Activated T-helper 1 cell treated with anti-CD3 and anti-CD28 coated beads, Interleukin-12 subunit alpha, Interleukin-12 subunit beta, Interleukin-2, Interleukin-4 antibody, amounts not matched to agents 30 ng/mL and 10 ng/mL and 1 ng/mL, durations not matched to agents 14 hours and 24 hours and 36 hours (primary cell): ENCODE data around the gene MYO3B. TPM values are rescaled to one million over a fixed set of nuclear protein-coding genes. Genes with fewer than 3 reads are reported as not detected.
"Not testable (repeated sequence)": the region's sequence is repeated elsewhere in the genome, so short reads cannot be mapped to it uniquely, and the experiment has no call there.

Experiments used
- DNase-seq: peaks from one replicate; pipeline ENCODE4 v3.0.0; 2021; ENCODE audit warnings: low spot score
- H3K27ac Mint-ChIP-seq: one replicate; pipeline ENCODE4 v1.8.0; 2021; ENCODE audit warnings: mild to moderate bottlenecking, mixed read lengths
- H3K27me3 Mint-ChIP-seq: one replicate; pipeline ENCODE4 v1.8.0; 2022; ENCODE audit warnings: mild to moderate bottlenecking, moderate library complexity, mixed read lengths; ENCODE audit not compliant: insufficient read depth
- H3K36me3 Mint-ChIP-seq: one replicate; pipeline ENCODE4 v1.8.0; 2021; ENCODE audit warnings: low read depth, mixed read lengths
- H3K4me1 Mint-ChIP-seq: one replicate; pipeline ENCODE4 v1.8.0; 2021; ENCODE audit warnings: low read depth, mixed read lengths
- H3K4me3 Mint-ChIP-seq: one replicate; pipeline ENCODE4 v1.8.0; 2021; ENCODE audit warnings: mild to moderate bottlenecking, moderate library complexity, mixed read lengths
- H3K9me3 Mint-ChIP-seq: one replicate; pipeline ENCODE4 v1.8.0; 2021; ENCODE audit warnings: mixed read lengths
- intact Hi-C: fragments of 100-400 bp; cut with micrococcal nuclease; formaldehyde crosslinking; loops from one replicate; pipeline ENCODE4 v1.15.1; 2024
- total RNA-seq: library from RNA; stranded (reverse); gene quantifications from 2 replicates; pipeline ENCODE4 v1.2.3, GENCODE V29; 2022

Gene MYO3B
- total RNA-seq, 1 donor from 2014 or later = 0.57 TPM

GRCh38 chr2:170206805-170207407 is 29.0 kb downstream of the MYO3B start:
- H3K4me3 Mint-ChIP-seq = no peak overlapping the region
- no peaks in the 10 kb centered on the region for H3K36me3 Mint-ChIP-seq
- H3K27ac Mint-ChIP-seq = no peak overlapping the region
- no peaks in the 10 kb centered on the region for H3K4me1 Mint-ChIP-seq
- DNase-seq = no peak
- peaks cover 8% of the 10 kb centered on the region for H3K27me3 Mint-ChIP-seq
- H3K9me3 Mint-ChIP-seq = no peaks in the 10 kb centered on the region
- intact Hi-C loops = no loop called here

GRCh38 chr2:170207901-170208300 is 30.0 kb downstream of the MYO3B start:
- Mint-ChIP-seq H3K4me1 (no peaks in the 10 kb centered on the region), H3K27me3 (peaks cover 8% of the 10 kb centered on the region), H3K4me3 (no peak overlapping the region), H3K9me3 (no peaks in the 10 kb centered on the region), H3K27ac (no peak overlapping the region), H3K36me3 (no peaks in the 10 kb centered on the region)
- DNase-seq = no peak
- intact Hi-C loops = no loop called here

- Mint-ChIP-seq H3K36me3 (no peaks in the 10 kb centered on the region), H3K4me3 (no peak overlapping the region), H3K4me1 (no peaks in the 10 kb centered on the region), H3K27me3 (peaks cover 8% of the 10 kb centered on the region), H3K27ac (no peak overlapping the region), H3K9me3 (no peaks in the 10 kb centered on the region)
- intact Hi-C loops = no loop called here
- no peak for DNase-seq
Measured at GRCh38 chr2:170208967-170209366, 31.0 kb downstream of the MYO3B start.

- no peaks in the 10 kb centered on the region for H3K9me3 Mint-ChIP-seq
- no peak overlapping the region for H3K4me3 Mint-ChIP-seq
- H3K36me3 Mint-ChIP-seq = no peaks in the 10 kb centered on the region
- H3K27ac Mint-ChIP-seq = no peak overlapping the region
- H3K4me1 Mint-ChIP-seq = no peaks in the 10 kb centered on the region
- no peak for DNase-seq
- peaks cover 6% of the 10 kb centered on the region for H3K27me3 Mint-ChIP-seq
- intact Hi-C loops = no loop called here
Measured at GRCh38 chr2:170212625-170213280, 34.8 kb downstream of the MYO3B start.

- H3K27ac Mint-ChIP-seq, H3K36me3 Mint-ChIP-seq, H3K27me3 Mint-ChIP-seq, DNase-seq, H3K9me3 Mint-ChIP-seq, intact Hi-C loops, H3K4me1 Mint-ChIP-seq, H3K4me3 Mint-ChIP-seq: not testable (repeated sequence)
Measured at GRCh38 chr2:170213281-170213625, 35.3 kb downstream of the MYO3B start.

- no peak overlapping the region for H3K4me3 Mint-ChIP-seq
- intact Hi-C loops = no loop called here
- no peaks in the 10 kb centered on the region for H3K9me3 Mint-ChIP-seq
- no peaks in the 10 kb centered on the region for H3K36me3 Mint-ChIP-seq
- no peaks in the 10 kb centered on the region for H3K4me1 Mint-ChIP-seq
- peaks cover 6% of the 10 kb centered on the region for H3K27me3 Mint-ChIP-seq
- H3K27ac Mint-ChIP-seq = no peak overlapping the region
- DNase-seq = no peak
Measured at GRCh38 chr2:170213651-170214050, 35.7 kb downstream of the MYO3B start.

- Mint-ChIP-seq H3K4me1 (no peaks in the 10 kb centered on the region), H3K27ac (no peak overlapping the region), H3K9me3 (no peaks in the 10 kb centered on the region), H3K36me3 (no peaks in the 10 kb centered on the region), H3K4me3 (no peak overlapping the region), H3K27me3 (peaks cover 6% of the 10 kb centered on the region)
- intact Hi-C loops = no loop called here
- DNase-seq = no peak
Measured at GRCh38 chr2:170214309-170214948, 36.5 kb downstream of the MYO3B start.

GRCh38 chr2:170215021-170215420 is 37.1 kb downstream of the MYO3B start:
- DNase-seq = no peak
- intact Hi-C loops = no loop called here
- H3K4me3 Mint-ChIP-seq = no peak overlapping the region
- H3K27me3 Mint-ChIP-seq = peaks cover 7% of the 10 kb centered on the region
- no peak overlapping the region for H3K27ac Mint-ChIP-seq
- H3K36me3 Mint-ChIP-seq = no peaks in the 10 kb centered on the region
- no peaks in the 10 kb centered on the region for H3K9me3 Mint-ChIP-seq
- H3K4me1 Mint-ChIP-seq = no peaks in the 10 kb centered on the region

- Mint-ChIP-seq H3K27me3 (peaks cover 6% of the 10 kb centered on the region), H3K4me3 (no peak overlapping the region), H3K27ac (no peak overlapping the region), H3K36me3 (no peaks in the 10 kb centered on the region), H3K9me3 (no peaks in the 10 kb centered on the region), H3K4me1 (no peaks in the 10 kb centered on the region)
- intact Hi-C loops = no loop called here
- no peak for DNase-seq
Measured at GRCh38 chr2:170216428-170216827, 38.5 kb downstream of the MYO3B start.

- Mint-ChIP-seq H3K27ac (no peak overlapping the region), H3K36me3 (no peaks in the 10 kb centered on the region), H3K4me3 (no peak overlapping the region)
Measured at GRCh38 chr2:170216981-170217380, 39.0 kb downstream of the MYO3B start.

GRCh38 chr2:170217778-170218251 is 39.9 kb downstream of the MYO3B start:
- Mint-ChIP-seq H3K9me3 (no peaks in the 10 kb centered on the region), H3K27me3 (peaks cover 5% of the 10 kb centered on the region), H3K36me3 (no peaks in the 10 kb centered on the region), H3K4me1 (no peaks in the 10 kb centered on the region), H3K27ac (no peak overlapping the region), H3K4me3 (no peak overlapping the region)
- DNase-seq = no peak
- intact Hi-C loops = no loop called here

More at GRCh38 chr2:170216981-170217380, 39.0 kb downstream of the MYO3B start:
- peaks cover 5% of the 10 kb centered on the region for H3K27me3 Mint-ChIP-seq
- no peaks in the 10 kb centered on the region for H3K9me3 Mint-ChIP-seq
- no peaks in the 10 kb centered on the region for H3K4me1 Mint-ChIP-seq
- intact Hi-C loops = no loop called here
- DNase-seq = no peak

- H3K27me3 Mint-ChIP-seq = peaks cover 5% of the 10 kb centered on the region
- no peak overlapping the region for H3K4me3 Mint-ChIP-seq
- H3K9me3 Mint-ChIP-seq = no peaks in the 10 kb centered on the region
- intact Hi-C loops = no loop called here
- no peaks in the 10 kb centered on the region for H3K4me1 Mint-ChIP-seq
- DNase-seq = no peak
- H3K36me3 Mint-ChIP-seq = no peaks in the 10 kb centered on the region
- H3K27ac Mint-ChIP-seq = no peak overlapping the region
Measured at GRCh38 chr2:170218456-170218855, 40.5 kb downstream of the MYO3B start.

- Mint-ChIP-seq H3K27ac (no peak overlapping the region), H3K27me3 (peaks cover 5% of the 10 kb centered on the region), H3K4me1 (no peaks in the 10 kb centered on the region), H3K36me3 (no peaks in the 10 kb centered on the region), H3K9me3 (no peaks in the 10 kb centered on the region), H3K4me3 (no peak overlapping the region)
- DNase-seq = no peak
- intact Hi-C loops = no loop called here
Measured at GRCh38 chr2:170218931-170219330, 41.0 kb downstream of the MYO3B start.
